Colonic mucosa (tissue), 4 donors: ENCODE measurements around the gene AKT2. TPM values are rescaled to one million over a fixed set of nuclear protein-coding genes. Genes with fewer than 3 reads are reported as not detected.
"Not testable (repeated sequence)": the region's sequence is repeated elsewhere in the genome, so short reads cannot be mapped to it uniquely, and the experiment has no call there.

Experiments
- DNase-seq: peaks from one replicate; pipeline ENCODE4 v3.0.0-alpha.2; 2020
- H3K27ac ChIP-seq: fragments of 200-600 bp; one replicate; pipeline ENCODE4 v1.8.0; 2021
- H3K27me3 ChIP-seq: fragments of 200-600 bp; one replicate; pipeline ENCODE4 v1.8.0; 2021
- H3K36me3 ChIP-seq: fragments of 200-600 bp; one replicate; pipeline ENCODE4 v1.8.0; 2021
- H3K4me1 ChIP-seq: fragments of 200-600 bp; one replicate; pipeline ENCODE4 v1.8.0; 2021; ENCODE audit warnings: mild to moderate bottlenecking
- H3K4me3 ChIP-seq: fragments of 200-600 bp; one replicate; pipeline ENCODE4 v1.8.0; 2021
- H3K9ac ChIP-seq, 2 donors: one replicate each; pipeline ENCODE4 v1.7.0; 2013; ENCODE audit warnings: control low read depth in 2 of 2, low read depth in 2 of 2, low read length in 2 of 2
- H3K9me3 ChIP-seq: fragments of 200-600 bp; one replicate; pipeline ENCODE4 v1.8.0; 2021
- CTCF ChIP-seq: fragments of 200-600 bp; IDR thresholded peaks from one replicate; pipeline ENCODE4 v1.8.0; 2022; ENCODE audit warnings: antibody characterized with exemption, mild to moderate bottlenecking
- intact Hi-C: fragments of 100-400 bp; cut with DNase I; formaldehyde crosslinking; loops from one replicate; pipeline ENCODE4 v1.14.1; 2022
- total RNA-seq, 2 donors: library from RNA; stranded (reverse); fragmentation: NEBNext Ultra II Directional in 1 of 2; extraction: Animal tissue kit (Norgen Biotek cat#: 25700) in 1 of 2; gene quantifications; one replicate each; pipeline ENCODE4 v1.2.1, GENCODE V29; 2021
- donor health status: healthy.
- donor health status: DM: no; HTN: no; CAD: no.
- donor health status: DM: no; HTN: no; CAD: no.

Gene AKT2
- total RNA-seq, 2 donors from 2014 or later: 95.4 to 119 TPM

GRCh38 chr19:40224342-40225150 is 60.6 kb downstream of the AKT2 start:
- H3K4me3 ChIP-seq: no peak overlapping the region
- H3K27ac ChIP-seq: no peak overlapping the region
- TF ChIP-seq CTCF: no peak
- peaks cover 10% of the 10 kb centered on the region for H3K4me1 ChIP-seq
- peaks cover 44% of the 10 kb centered on the region for H3K27me3 ChIP-seq
- no peak overlapping the region for H3K9ac ChIP-seq
- intact Hi-C loops: loop anchor here (5.0 kb wide), 1 partner anchor 87 kb away; no protein-coding TSS in a partner anchor
- no peaks in the 10 kb centered on the region for H3K36me3 ChIP-seq
- no peak for DNase-seq
- no peaks in the 10 kb centered on the region for H3K9me3 ChIP-seq

- no peak overlapping the region for H3K27ac ChIP-seq
- no peaks in the 10 kb centered on the region for H3K9me3 ChIP-seq
- H3K27me3 ChIP-seq: peaks cover 50% of the 10 kb centered on the region
- H3K36me3 ChIP-seq: no peaks in the 10 kb centered on the region
- no peak overlapping the region for H3K4me3 ChIP-seq
- no peak for TF ChIP-seq CTCF
- peak; percentile 76 for DNase-seq
- intact Hi-C loops: loop anchor here (5.0 kb wide), 1 partner anchor 86 kb away; no protein-coding TSS in a partner anchor
- peaks cover 10% of the 10 kb centered on the region for H3K4me1 ChIP-seq
- H3K9ac ChIP-seq: no peak overlapping the region
Observed at GRCh38 chr19:40223135-40223822, 61.9 kb downstream of the AKT2 start.

- Histone ChIP-seq H3K36me3 (no peaks in the 10 kb centered on the region), H3K4me3 (no peak overlapping the region), H3K27ac (no peak overlapping the region), H3K27me3 (peaks cover 53% of the 10 kb centered on the region), H3K9me3 (no peaks in the 10 kb centered on the region), H3K9ac (no peak overlapping the region), H3K4me1 (peaks cover 10% of the 10 kb centered on the region)
- intact Hi-C loops: loop anchor here (5.0 kb wide), 1 partner anchor 85 kb away; no protein-coding TSS in a partner anchor
- DNase-seq: peak; percentile 78
- TF ChIP-seq CTCF: peak; percentile 88
Observed at GRCh38 chr19:40221858-40222619, 63.1 kb downstream of the AKT2 start.

- intact Hi-C loops: loop anchor here (5.0 kb wide), 1 partner anchor 83 kb away; no protein-coding TSS in a partner anchor
- TF ChIP-seq CTCF: no peak
Observed at GRCh38 chr19:40220674-40221073, 64.5 kb downstream of the AKT2 start.

GRCh38 chr19:40219721-40220276 is 65.3 kb downstream of the AKT2 start:
- no peak overlapping the region for H3K4me3 ChIP-seq
- no peak overlapping the region for H3K27ac ChIP-seq
- intact Hi-C loops: loop anchor here (5.0 kb wide), 1 partner anchor 82 kb away; no protein-coding TSS in a partner anchor
- no peaks in the 10 kb centered on the region for H3K4me1 ChIP-seq
- no peak overlapping the region for H3K9ac ChIP-seq
- no peaks in the 10 kb centered on the region for H3K9me3 ChIP-seq
- no peak for TF ChIP-seq CTCF
- no peak for DNase-seq
- H3K36me3 ChIP-seq: no peaks in the 10 kb centered on the region
- peaks cover 35% of the 10 kb centered on the region for H3K27me3 ChIP-seq

More at GRCh38 chr19:40220674-40221073, 64.5 kb downstream of the AKT2 start:
- Histone ChIP-seq H3K36me3 (no peaks in the 10 kb centered on the region), H3K9me3 (no peaks in the 10 kb centered on the region), H3K27me3 (peaks cover 44% of the 10 kb centered on the region), H3K27ac (no peak overlapping the region), H3K4me1 (no peaks in the 10 kb centered on the region), H3K4me3 (no peak overlapping the region), H3K9ac (no peak overlapping the region)
- no peak for DNase-seq

- H3K4me3 ChIP-seq, H3K27ac ChIP-seq, H3K9ac ChIP-seq, H3K36me3 ChIP-seq, intact Hi-C loops, H3K4me1 ChIP-seq, H3K9me3 ChIP-seq, DNase-seq: not testable (repeated sequence)
- peaks cover 29% of the 10 kb centered on the region for H3K27me3 ChIP-seq
Observed at GRCh38 chr19:40219029-40219428, 66.1 kb downstream of the AKT2 start.
